ENCODE results near the gene COL20A1.

COL20A1 gene

DNA sequence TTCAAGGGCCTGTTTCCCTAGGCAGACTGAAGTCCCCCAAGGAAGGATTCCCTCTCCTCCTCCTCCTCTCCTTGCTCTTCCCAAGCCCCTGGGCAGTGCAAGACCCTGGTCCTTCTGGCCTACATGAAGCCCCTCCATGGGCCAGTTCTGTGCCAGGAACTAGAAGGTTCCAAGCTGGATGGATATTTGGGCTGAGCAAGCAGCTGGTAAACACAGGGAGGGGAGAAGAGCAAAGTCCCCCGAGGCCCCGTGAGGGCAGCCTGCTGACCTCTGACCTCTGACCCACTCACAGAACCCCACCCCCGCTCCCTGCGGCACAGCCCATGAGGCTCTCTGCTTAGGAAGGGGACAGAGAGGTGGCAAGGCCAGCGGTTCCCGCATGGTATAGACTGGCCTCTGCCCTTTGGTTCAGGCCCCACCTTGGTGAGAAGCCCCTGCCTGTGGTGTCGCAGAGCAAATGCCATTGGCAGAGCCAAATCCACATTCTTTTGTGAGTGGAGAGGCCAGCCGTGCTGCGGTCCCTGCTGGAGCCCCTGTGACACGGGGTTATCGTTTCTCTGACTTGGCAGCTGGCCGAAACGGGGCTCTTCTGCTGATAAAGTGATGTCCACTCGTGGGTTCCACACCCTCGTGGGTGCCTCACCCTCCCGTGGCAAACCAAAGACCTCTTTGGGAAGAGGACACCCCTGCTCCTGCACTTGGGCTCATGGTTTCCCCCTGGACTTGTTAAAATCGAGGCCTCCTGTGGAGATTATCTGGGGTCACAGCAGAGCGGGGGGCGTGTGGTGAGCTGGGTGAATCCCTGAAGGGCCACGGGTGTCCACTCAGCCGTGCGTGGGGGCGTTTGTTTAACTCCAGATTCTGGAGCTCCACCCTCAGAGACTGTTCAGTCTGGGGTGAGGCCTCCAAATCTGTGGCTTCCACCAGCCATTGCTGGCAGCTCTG is 70.3 kb downstream of the COL20A1 start:
- WGBS (ENCODE audit: extremely low coverage, insufficient coverage, insufficient read length) = no CpG with 5 or more reads among the region's 23 CpGs
- Histone ChIP-seq H3K9ac (ENCODE audit: low read length) (no peak overlapping the region), H3K4me2 (ENCODE audit: low read length) (no peak overlapping the region), H4K8ac (ENCODE audit: low read depth, low read length) (no peak overlapping the region), H2BK12ac (ENCODE audit: low read length) (no peak overlapping the region), H4K91ac (ENCODE audit: low read depth, low read length) (no peak overlapping the region), H3K18ac (ENCODE audit: low read length) (no peak overlapping the region), H3K9me3 (ENCODE audit: insufficient read depth, low read depth, low read length) (peaks cover 6% of the 10 kb centered on the region), H3K4me1 (ENCODE audit: control insufficient read depth in 1 of 2, insufficient read depth in 2 of 2, low read length in 2 of 2) (no peaks in the 10 kb centered on the region), H3K27ac (ENCODE audit: low read depth, low read length) (no peak overlapping the region), H3K27me3 (ENCODE audit: insufficient read depth, low read length) (peaks cover 20% of the 10 kb centered on the region), H2BK5ac (ENCODE audit: low read depth, low read length, poor library complexity) (no peak overlapping the region), H2BK120ac (ENCODE audit: insufficient read depth, low read length, poor library complexity) (no peak overlapping the region), H3K4me3 (ENCODE audit: low read depth, low read length) (no peak overlapping the region), H2AFZ (ENCODE audit: insufficient read depth, low read length, poor library complexity) (no peak overlapping the region), H2AK5ac (ENCODE audit: low read length) (no peak overlapping the region), H3K14ac (ENCODE audit: low read length) (no peak overlapping the region), H3K79me2 (ENCODE audit: control insufficient read depth, insufficient read depth, low read length, poor library complexity) (no peaks in the 10 kb centered on the region), H3K4ac (ENCODE audit: low read depth, low read length) (no peak overlapping the region), H3K79me1 (ENCODE audit: low read length) (no peaks in the 10 kb centered on the region), H3K36me3 (ENCODE audit: control insufficient read depth in 1 of 2, insufficient read depth in 2 of 2, low read length in 2 of 2) (no peaks in the 10 kb centered on the region), H3K23ac (ENCODE audit: low read length) (no peak overlapping the region), H4K12ac (ENCODE audit: low read depth, low read length) (no peak overlapping the region)
- DNase-seq = no peak

DNA sequence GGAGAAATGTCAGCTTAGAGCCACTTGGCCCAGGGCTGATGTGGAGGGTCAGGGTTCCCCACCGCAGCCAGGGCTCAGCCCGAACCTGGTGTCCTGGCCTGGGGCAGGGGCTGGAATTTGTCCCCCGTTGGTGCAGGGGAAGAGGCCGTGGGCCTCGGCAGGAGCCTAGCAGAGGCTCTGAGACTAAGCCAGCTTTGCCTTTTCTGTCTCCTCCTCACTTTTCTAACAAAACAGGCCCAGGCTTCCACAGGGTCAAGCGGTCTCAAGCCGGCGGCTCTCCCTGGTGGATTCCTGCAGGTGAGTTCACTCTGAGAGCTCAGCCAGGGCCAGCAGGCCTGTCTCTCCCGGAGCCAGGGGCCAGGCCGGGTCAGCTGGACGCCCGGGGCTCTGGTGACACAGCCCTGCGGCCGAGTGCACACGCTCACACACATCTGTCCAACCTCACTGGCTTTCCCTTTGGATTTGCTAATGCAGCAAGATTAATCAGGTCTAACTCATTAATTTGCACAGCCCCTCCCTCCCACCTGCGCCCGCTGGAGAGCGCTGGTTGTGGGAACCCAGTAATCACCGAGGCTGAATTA is 71.1 kb downstream of the COL20A1 start:
- no CpG with 5 or more reads among the region's 19 CpGs for WGBS (ENCODE audit: extremely low coverage, insufficient coverage, insufficient read length)
- H3K79me2 ChIP-seq (ENCODE audit: control insufficient read depth, insufficient read depth, low read length, poor library complexity) = no peaks in the 10 kb centered on the region

DNA sequence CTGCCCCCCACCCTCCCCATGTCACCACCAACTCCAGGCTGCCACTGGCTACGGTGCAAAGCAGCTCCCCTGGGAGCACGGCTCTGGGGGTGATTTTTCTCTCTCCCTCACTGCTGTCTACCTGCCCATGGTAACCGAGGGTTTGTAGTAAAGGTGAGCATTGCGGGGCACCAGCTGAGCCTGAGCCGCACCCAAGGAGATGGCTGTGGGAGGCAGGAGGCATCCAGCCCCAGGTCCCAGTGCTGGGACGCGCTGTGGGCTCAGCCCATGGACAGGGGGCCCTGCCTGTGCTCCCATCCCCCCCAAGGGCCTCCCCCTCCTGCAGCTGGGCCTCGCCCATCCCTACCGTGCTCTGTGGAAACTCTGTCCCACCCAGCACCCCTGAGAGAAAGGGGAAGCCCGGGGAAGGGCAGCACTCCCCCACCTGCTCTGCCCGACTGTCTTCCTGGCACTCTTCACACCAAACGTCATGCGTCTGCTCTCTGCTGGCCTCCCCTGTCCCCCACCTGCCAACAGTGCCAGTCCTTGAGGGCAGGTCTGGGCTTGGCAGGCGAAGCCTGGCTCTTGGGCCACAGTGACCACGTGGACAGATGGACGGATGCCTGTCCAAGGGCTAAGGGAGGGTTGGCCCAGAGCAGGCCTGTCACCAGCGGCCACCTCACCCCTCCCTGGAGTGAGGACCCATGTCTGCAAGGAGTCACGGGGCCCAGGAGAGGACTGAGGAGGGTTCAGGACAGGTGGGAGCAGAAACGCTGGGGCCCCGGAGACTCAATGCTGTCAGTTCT is 72.0 kb downstream of the COL20A1 start:
- Histone ChIP-seq H3K79me2 (ENCODE audit: control insufficient read depth, insufficient read depth, low read length, poor library complexity) (no peaks in the 10 kb centered on the region), H3K23ac (ENCODE audit: low read length) (no peak overlapping the region), H3K4me3 (ENCODE audit: low read depth, low read length) (no peak overlapping the region), H4K91ac (ENCODE audit: low read depth, low read length) (no peak overlapping the region), H3K27ac (ENCODE audit: low read depth, low read length) (no peak overlapping the region), H4K8ac (ENCODE audit: low read depth, low read length) (no peak overlapping the region), H3K79me1 (ENCODE audit: low read length) (no peaks in the 10 kb centered on the region), H4K12ac (ENCODE audit: low read depth, low read length) (no peak overlapping the region), H3K4me2 (ENCODE audit: low read length) (no peak overlapping the region), H3K14ac (ENCODE audit: low read length) (no peak overlapping the region), H2BK120ac (ENCODE audit: insufficient read depth, low read length, poor library complexity) (no peak overlapping the region), H3K4me1 (ENCODE audit: control insufficient read depth in 1 of 2, insufficient read depth in 2 of 2, low read length in 2 of 2) (no peaks in the 10 kb centered on the region), H2AFZ (ENCODE audit: insufficient read depth, low read length, poor library complexity) (no peak overlapping the region), H2BK12ac (ENCODE audit: low read length) (no peak overlapping the region), H3K36me3 (ENCODE audit: control insufficient read depth in 1 of 2, insufficient read depth in 2 of 2, low read length in 2 of 2) (no peaks in the 10 kb centered on the region), H3K27me3 (ENCODE audit: insufficient read depth, low read length) (peaks cover 18% of the 10 kb centered on the region), H3K9ac (ENCODE audit: low read length) (no peak overlapping the region), H3K18ac (ENCODE audit: low read length) (no peak overlapping the region), H2AK5ac (ENCODE audit: low read length) (no peak overlapping the region), H2BK5ac (ENCODE audit: low read depth, low read length, poor library complexity) (no peak overlapping the region), H3K9me3 (ENCODE audit: insufficient read depth, low read depth, low read length) (peaks cover 2% of the 10 kb centered on the region), H3K4ac (ENCODE audit: low read depth, low read length) (no peak overlapping the region)
- WGBS (ENCODE audit: extremely low coverage, insufficient coverage, insufficient read length) = no CpG with 5 or more reads among the region's 20 CpGs
- no peak for DNase-seq

More for the DNA sequence above, 71.1 kb downstream of the COL20A1 start:
- Histone ChIP-seq H3K14ac (ENCODE audit: low read length) (no peak overlapping the region), H2BK120ac (ENCODE audit: insufficient read depth, low read length, poor library complexity) (no peak overlapping the region), H3K4me2 (ENCODE audit: low read length) (no peak overlapping the region), H3K4ac (ENCODE audit: low read depth, low read length) (no peak overlapping the region), H3K27me3 (ENCODE audit: insufficient read depth, low read length) (peaks cover 20% of the 10 kb centered on the region), H2AK5ac (ENCODE audit: low read length) (no peak overlapping the region), H2AFZ (ENCODE audit: insufficient read depth, low read length, poor library complexity) (no peak overlapping the region), H3K9me3 (ENCODE audit: insufficient read depth, low read depth, low read length) (peaks cover 6% of the 10 kb centered on the region), H3K79me1 (ENCODE audit: low read length) (no peaks in the 10 kb centered on the region), H3K27ac (ENCODE audit: low read depth, low read length) (no peak overlapping the region), H3K4me1 (ENCODE audit: control insufficient read depth in 1 of 2, insufficient read depth in 2 of 2, low read length in 2 of 2) (no peaks in the 10 kb centered on the region), H3K18ac (ENCODE audit: low read length) (no peak overlapping the region), H4K12ac (ENCODE audit: low read depth, low read length) (no peak overlapping the region), H3K36me3 (ENCODE audit: control insufficient read depth in 1 of 2, insufficient read depth in 2 of 2, low read length in 2 of 2) (no peaks in the 10 kb centered on the region), H2BK12ac (ENCODE audit: low read length) (no peak overlapping the region), H3K4me3 (ENCODE audit: low read depth, low read length) (no peak overlapping the region), H3K9ac (ENCODE audit: low read length) (no peak overlapping the region), H4K8ac (ENCODE audit: low read depth, low read length) (no peak overlapping the region), H4K91ac (ENCODE audit: low read depth, low read length) (no peak overlapping the region), H2BK5ac (ENCODE audit: low read depth, low read length, poor library complexity) (no peak overlapping the region), H3K23ac (ENCODE audit: low read length) (no peak overlapping the region)
- peak; percentile 10 to 21 for DNase-seq

GRCh38 chr20:63365601-63366389 is 72.8 kb downstream of the COL20A1 start:
- peaks cover 2% of the 10 kb centered on the region for H3K9me3 ChIP-seq (ENCODE audit: insufficient read depth, low read depth, low read length)
- H4K8ac ChIP-seq (ENCODE audit: low read depth, low read length) = no peak overlapping the region
- no peak overlapping the region for H2BK120ac ChIP-seq (ENCODE audit: insufficient read depth, low read length, poor library complexity)
- H2AFZ ChIP-seq (ENCODE audit: insufficient read depth, low read length, poor library complexity) = no peak overlapping the region
- no peak overlapping the region for H2BK5ac ChIP-seq (ENCODE audit: low read depth, low read length, poor library complexity)
- no peak overlapping the region for H3K9ac ChIP-seq (ENCODE audit: low read length)
- no CpG with 5 or more reads among the region's 22 CpGs for WGBS (ENCODE audit: extremely low coverage, insufficient coverage, insufficient read length)
- no peaks in the 10 kb centered on the region for H3K79me1 ChIP-seq (ENCODE audit: low read length)
- no peak overlapping the region for H4K91ac ChIP-seq (ENCODE audit: low read depth, low read length)
- no peaks in the 10 kb centered on the region for H3K4me1 ChIP-seq (ENCODE audit: control insufficient read depth in 1 of 2, insufficient read depth in 2 of 2, low read length in 2 of 2)
- H3K4ac ChIP-seq (ENCODE audit: low read depth, low read length) = no peak overlapping the region
- no peak overlapping the region for H2AK5ac ChIP-seq (ENCODE audit: low read length)
- H3K4me2 ChIP-seq (ENCODE audit: low read length) = no peak overlapping the region
- no peak overlapping the region for H3K23ac ChIP-seq (ENCODE audit: low read length)
- H3K79me2 ChIP-seq (ENCODE audit: control insufficient read depth, insufficient read depth, low read length, poor library complexity) = no peaks in the 10 kb centered on the region
- peaks cover 10% of the 10 kb centered on the region for H3K27me3 ChIP-seq (ENCODE audit: insufficient read depth, low read length)
- H3K18ac ChIP-seq (ENCODE audit: low read length) = no peak overlapping the region
- no peak overlapping the region for H3K4me3 ChIP-seq (ENCODE audit: low read depth, low read length)
- no peak overlapping the region for H4K12ac ChIP-seq (ENCODE audit: low read depth, low read length)
- H2BK12ac ChIP-seq (ENCODE audit: low read length) = no peak overlapping the region
- H3K27ac ChIP-seq (ENCODE audit: low read depth, low read length) = no peak overlapping the region
- H3K14ac ChIP-seq (ENCODE audit: low read length) = no peak overlapping the region
- DNase-seq = no peak
- H3K36me3 ChIP-seq (ENCODE audit: control insufficient read depth in 1 of 2, insufficient read depth in 2 of 2, low read length in 2 of 2) = no peaks in the 10 kb centered on the region

Data from trophoblast cell (in vitro differentiated cells and primary cell).